Cortex of kidney (tissue), 1 donor: Measurements from ENCODE around the gene PACSIN3.
"Not testable (repeated sequence)": the region's sequence is repeated elsewhere in the genome, so short reads cannot be mapped to it uniquely, and the experiment has no call there.

Source experiments
- DNase-seq: peaks from one replicate; lab custom pipeline; 2025; lab: John Stamatoyannopoulos, UW

PACSIN3 gene

DNA sequence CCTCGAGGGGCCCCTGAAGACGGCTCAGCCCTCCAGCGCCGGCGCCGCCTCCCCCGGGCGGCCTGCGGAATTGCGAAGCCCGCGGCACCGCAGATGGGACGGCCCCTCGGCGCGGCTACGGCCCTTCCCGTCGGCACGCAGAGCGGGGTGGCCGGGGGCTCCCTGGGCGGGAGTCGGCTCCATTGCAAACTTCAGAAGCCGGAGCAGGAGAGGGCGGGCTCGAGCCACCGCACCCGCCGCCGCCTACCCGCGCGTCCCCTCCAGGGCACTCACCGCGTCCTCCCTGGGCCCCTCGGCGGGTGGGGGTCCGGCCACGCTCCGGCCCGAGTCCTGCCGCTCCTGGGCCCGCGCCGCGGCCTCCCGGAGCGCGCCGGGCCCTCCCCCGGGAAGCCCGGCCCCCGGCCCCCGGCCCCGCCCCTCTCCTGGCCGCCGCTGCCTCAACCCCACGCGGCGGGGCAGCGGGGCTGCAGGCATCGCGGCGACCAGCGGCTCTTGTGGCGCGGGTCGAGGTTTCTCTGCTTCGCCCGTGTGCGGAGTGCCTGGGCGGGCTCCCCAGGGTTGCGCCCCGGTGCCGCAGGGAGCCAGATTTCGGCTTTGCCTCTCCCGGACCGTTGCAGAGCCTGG lies at the start of gene PACSIN3:
TSS of gene PACSIN3 (minus strand) at position 359 of the 624 bp plus-strand sequence. CDS start 3,707 bp downstream, outside the sequence.
- no peak for DNase-seq

DNA sequence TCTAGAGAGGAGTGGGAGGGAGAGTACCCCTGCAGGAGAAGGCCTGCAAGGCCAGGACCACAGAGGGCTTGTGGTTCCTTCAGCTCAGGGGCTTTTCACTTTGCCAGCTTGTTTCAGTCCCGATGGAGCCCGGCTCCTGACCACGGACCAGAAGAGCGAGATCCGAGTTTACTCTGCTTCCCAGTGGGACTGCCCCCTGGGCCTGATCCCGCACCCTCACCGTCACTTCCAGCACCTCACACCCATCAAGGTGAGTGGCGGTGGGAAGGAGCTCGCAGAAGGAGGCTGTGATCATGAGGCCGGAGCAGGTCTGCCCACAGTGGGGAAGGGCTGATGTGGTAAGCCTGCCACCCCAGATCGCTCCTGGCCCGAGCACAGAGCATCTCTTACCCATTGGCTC lies 48.9 kb upstream of the PACSIN3 start:
- no peak for DNase-seq

DNA sequence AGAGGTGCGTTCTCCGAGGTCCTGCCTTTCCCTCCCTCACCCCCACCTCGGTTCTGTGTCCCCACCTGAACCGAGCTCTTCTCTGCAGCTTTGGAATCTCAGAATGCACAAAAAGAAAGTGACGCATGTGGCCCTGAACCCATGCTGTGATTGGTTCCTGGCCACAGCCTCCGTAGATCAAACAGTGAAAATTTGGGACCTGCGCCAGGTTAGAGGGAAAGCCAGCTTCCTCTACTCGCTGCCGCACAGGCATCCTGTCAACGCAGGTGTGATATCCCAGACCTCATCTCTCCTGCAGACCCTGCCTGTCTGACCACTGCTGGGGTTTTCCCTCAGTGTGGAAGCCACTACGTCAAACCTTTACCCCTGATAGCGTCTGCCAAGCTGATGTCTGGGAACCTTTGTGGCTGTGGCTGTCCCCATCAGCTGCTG lies 48.5 kb upstream of the PACSIN3 start:
- DNase-seq: no peak

DNA sequence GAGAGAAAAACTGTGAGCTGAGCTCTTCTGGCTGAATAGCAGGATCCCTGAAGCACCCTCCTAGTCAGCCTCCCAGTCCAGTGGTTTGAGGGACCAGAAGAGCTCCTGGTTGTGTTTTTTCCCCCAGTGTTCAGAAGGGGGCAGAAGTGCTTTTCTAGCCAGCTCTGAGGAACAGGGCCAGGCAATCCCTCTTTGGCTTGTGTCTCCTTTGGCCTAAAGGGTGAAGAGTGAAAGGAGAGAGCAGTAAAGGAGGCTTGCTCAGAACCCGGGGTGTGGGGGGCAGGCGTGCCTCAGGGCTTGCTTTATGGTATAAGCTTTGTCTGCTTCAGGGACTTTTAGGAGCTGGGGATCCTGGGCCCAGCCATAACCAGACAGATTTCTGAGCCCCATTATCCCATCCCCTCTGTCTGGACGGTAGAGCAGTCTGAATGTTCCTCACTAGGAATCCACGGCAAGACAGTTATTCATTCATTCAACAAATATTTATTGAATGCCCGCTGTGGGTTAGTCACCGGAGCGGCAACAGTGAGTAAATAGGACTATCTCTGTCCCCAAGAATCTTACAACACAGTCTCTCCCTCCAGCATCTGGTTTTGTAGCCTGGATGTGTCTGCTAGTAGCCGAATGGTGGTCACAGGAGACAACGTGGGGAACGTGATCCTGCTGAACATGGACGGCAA lies 47.9 kb upstream of the PACSIN3 start:
- DNase-seq: no peak

DNA sequence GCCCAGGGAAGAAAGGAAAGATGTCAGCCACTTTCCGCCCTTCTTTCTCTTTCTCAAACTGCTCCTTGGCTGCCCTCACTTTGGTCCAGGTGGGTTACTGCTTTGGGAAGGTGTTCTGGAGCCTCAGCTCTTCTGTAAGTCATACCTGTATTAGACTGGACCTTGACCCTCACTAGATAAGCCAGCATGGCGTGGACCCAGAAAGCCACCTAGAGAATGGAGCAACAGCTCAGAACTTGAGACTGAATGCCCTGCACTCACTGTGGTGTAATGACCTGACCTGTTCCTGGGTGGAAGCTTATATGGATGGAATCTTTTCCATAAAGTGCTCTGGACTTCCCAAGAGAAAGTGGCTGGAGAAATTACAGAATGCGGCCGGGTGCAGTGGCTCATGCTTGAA lies 46.8 kb upstream of the PACSIN3 start:
- no peak for DNase-seq

DNA sequence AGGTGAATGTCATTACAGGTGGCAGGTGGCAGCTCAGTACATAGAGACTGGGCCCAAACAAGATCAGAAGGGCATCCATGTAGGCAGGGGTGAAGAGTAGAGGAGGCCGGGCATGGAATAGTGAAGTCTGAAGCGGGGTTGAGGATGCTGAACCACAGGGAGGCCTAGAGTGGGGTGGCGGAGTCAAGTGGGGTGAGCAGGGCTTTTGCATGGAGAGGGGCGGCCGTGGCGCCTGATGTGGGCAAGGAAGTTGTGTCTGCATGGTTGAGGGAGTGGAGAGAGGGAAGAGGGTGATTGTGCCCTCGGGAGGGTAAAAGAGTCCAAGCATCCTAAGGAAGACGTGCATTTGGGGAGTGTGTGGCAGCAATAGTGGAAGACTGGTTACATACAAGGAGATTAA lies 42.9 kb upstream of the PACSIN3 start:
- no peak for DNase-seq

DNA sequence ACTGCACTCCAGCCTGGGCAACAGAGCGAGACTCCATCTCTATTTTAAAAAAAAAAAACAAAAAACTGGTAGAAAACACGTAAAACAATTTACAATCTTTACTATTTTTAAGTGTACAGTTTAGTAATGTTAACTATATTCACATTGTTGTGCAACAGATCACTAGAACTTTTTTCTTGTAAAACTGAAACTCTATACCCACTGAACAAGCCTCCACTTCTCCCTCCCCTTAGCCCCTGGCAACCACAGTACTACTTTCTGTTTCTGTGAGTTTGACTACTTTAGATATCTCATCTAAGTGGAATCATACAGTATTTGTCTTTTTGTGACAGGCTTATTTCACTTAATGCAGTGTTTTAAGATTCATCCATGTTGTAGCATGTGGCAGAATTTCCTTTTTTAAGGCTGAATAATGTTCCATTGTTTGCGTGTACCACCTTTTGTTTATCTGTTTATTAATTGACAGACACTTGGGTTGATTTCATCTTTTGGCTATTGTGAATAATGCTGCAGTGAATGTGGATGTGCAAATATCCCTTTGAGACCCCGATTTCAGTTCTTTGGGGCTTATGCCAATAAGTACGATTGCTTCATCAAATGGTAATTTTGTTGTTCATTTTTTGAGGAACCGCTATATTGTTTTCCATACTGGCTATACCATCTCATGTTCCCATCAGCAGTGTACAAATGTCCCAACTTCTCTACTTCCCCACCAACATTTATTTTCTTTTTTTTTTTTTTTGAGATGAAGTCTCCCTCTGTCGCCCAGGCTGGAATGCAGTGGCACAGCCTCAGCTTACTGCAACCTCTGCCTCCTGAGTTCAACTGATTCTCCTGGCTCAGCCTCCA lies 39.5 kb upstream of the PACSIN3 start:
- DNase-seq: no peak

DNA sequence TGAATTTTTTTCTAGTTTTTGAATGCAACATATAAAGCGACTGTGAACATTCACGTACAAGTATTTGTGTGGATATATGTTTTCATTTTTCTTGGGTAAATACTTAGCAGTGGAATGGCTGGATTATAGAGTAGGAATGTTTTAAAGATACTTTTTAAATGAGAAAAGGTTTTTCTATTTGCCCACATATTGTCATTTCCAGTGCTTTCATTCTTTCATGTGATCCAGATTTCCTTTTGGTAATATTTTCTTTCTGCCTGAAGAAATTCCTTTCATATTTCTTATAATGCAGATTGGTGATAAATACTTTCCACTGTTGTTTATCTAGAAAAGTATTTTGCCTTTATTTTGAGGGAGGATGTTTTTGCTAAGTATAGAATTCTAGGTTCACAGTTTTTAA lies 36.5 kb upstream of the PACSIN3 start:
- no peak for DNase-seq

DNA sequence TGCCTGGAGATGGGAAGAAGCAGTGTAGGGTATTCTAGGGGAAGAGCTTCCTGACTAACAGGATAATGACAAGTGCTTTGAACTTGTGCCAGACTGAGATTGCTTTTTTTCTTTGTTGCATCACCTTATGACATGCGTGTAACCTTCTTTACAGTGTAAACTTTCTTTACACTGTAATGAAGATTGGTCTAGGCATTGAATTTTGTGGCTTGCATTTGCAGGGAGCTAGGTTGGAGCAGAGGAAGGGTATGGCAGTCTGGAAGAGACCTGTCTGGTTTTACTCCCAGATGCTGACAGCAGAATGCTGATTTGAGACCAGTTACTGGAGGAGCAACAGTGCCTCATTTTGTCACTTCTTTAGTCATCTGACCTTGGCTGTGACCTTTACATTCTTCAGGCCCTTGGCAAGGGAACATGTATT lies 34.2 kb upstream of the PACSIN3 start:
- DNase-seq: no peak

DNA sequence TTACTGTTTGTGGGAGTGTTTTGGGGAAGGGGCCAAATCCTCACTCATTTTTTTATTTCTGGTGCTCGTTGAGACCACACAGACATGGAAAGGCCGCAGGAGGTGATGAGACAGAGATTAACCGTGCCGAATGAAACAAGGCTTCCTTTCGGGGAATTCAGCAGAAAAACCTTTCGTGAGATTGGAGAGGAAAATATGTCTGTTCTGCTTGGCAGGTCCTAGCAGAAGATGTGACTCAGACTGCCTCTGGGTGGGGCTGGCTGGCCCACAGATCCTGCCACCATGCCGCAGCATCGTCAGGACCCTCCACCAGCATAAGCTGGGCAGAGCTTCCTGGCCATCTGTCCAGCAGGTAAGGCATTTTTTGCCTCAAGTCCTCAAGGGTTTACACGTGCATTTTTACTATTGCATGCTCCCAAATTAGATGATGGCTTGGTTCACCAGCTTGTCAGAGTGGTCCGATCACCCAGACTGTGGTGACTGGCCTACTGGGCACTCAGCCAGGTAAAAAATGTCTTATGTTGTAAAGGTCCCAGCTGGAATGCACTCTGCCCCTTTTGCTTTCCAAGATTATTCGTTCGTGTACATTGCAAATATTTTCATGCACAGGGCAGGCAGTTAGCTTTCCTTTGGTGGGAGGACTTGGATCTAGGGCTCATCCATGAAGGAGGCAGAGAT lies 30.0 kb upstream of the PACSIN3 start:
- no peak for DNase-seq

DNA sequence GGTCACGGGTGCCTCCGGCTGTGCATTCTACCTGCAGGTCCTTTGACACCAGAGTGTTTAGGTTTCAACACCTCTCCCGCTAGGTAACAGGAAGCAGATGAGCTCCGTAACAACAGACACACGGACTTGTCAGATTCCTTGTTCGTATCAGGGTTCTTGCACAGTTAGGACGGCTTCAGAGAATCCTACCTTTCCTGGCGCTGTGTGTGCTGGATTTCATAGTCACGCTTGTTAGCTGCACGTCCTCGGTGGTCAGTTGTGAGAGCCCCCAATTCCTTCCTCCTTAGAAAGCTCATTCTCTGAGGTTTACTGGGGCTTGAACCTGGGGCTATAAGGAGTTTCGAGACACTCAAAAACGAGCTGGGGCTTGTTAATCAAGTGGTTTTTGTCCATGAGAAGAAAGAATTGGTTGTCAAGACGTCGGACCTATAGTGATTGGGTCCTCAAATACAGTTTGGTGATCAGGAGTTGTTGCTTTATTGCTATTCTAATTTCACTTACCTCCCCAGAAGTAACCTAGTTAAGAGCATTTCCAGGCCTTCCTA lies 29.2 kb upstream of the PACSIN3 start:
- DNase-seq: no peak

DNA sequence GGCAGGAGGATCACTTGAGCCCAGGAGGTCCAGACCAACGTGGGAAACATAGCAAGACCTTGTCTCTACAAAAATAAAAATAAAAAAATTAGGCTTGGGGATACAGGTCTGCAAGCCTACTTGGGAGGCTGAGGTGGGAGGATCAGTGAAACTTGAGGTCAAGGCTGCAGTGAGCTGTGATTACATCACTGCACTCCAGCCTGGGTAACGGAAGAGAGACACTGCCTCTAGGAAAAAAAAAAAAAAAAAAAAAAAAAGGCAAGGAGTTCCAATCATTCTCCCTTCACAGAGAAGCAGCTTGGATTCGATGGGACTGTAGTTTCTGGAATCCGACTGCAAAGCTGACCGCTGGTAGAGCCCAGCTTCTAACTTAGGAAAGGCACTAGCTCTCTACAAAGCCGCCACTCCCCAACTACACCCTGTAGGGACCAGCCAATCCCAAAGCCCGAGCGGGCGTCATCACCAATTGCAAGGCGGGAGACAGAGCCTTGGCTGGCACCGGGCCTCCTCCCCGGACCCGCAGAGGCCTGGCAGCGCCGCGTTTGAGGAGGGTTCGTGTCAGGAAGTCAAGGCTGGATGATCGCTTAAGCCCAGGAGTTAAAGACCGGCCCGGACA lies 27.8 kb upstream of the PACSIN3 start:
- DNase-seq: peak; percentile 49

DNA sequence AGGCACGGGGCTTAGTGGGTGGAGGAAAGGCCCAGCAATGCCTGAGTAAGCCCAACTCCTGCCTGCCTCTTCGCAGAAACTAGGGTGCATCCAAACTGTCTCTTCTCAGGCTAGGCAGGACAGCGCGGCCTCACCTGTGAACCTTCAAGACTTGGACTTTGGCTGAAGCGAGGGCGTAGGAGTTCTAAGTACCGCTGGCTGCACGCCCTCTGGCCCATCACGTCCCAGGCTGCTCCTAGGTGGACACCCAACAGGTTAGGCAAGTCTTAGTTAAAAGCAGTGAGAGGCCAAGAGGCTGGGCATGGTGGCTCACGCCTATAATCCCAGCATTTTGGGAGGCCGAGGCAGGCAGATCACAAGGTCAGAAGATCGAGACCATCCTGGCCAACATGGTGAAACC lies 26.7 kb upstream of the PACSIN3 start:
- DNase-seq: no peak

DNA sequence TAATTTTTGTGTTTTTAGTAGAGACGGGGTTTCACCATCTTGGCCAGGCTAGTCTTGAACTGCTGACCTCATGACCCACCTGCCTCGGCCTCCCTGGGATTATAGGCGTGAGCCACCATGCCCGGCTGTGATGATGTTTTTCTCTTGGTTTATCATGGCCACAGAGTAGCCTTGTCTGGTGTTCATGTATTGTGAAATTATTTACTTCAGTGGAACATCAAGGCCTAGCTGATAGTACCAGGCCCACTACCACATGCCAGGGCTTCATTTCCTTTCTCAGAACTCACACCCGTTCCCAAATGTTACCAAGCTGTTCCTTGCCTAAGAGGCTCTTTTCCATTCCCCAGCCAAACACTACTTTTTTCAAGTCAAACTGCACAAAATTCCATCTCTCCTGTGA lies 22.4 kb upstream of the PACSIN3 start:
- DNase-seq: no peak

DNA sequence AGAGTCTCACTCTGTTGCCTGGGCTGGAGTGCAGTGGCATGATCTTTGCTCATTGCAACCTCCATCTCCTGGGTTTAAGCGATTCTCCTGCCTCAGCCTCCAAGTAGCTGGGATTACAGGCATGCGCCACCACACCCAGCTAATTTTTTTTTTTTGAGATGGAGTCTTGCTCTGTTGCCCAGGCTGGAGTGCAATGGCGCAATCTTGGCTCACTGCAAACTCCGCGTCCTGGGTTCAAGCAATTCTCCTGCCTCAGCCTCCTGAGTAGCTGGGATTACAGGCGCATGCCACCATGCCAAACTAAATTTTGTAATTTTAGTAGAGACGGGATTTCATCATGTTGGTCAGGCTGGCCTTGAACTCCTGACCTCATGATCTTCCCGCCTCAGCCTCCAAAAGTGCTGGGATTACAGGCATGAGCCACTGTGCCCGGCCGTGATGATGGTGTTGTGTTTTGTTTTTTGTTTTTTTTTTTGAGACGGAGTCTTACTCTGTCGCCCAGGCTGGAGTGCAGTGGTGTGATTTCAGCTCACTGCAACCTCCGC lies 21.8 kb upstream of the PACSIN3 start:
- not testable (repeated sequence) for DNase-seq

DNA sequence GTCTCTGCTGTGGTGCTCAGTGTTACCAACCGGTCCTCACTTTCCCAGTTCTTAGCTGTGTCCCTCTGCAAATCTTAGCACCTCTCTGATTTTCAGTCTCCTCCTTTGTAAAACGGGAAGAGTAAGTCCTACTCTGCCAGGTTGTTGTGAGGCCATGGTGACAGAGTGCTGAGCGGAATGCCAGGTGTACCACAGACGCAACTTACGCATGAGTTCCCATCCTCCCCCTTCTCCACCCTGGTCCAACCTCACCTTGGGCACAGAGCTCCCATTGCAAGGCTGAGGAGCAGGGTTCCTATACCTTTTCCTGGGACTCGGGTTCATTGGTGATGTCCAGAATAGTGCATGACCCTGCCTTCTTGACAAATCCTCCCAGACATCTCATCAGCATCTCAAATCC lies 21.2 kb upstream of the PACSIN3 start:
- no peak for DNase-seq

DNA sequence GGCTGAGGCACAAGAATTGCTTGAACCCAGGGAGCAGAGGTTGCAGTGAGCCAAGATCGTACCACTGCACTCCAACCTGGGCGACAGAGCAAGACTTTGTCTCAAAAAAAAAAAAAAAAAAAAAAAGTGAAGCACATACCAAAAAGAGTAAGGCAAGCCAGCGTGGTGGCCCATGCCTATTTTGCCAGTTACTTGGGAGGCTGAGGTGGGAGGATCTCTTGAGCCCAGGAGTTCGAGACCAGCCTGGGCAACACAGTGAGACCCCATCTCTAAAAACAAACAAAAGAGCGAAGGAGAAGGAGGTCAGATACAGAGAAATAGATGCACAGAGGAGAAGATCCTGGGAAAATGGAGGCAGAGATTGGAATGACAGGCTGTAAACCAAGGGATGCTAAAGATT lies 20.3 kb upstream of the PACSIN3 start:
- not testable (repeated sequence) for DNase-seq

DNA sequence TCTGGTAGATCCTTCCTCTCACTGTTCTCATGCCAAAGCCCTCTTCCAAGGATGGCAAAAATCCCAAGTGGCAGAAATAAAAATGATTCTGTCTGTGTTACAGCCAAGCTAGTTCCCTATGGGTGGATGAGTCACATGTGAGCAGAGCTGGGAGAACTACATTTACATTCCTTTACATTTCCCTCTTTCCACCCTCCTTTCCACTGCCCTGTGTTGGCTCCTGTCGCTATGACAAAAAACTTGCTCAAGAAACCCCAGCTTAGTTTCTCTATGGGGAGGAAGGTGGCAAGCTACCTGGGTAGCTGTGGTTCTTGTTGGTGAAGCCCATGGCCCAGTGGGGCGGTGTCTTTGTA lies 18.4 kb upstream of the PACSIN3 start:
- no peak for DNase-seq

DNA sequence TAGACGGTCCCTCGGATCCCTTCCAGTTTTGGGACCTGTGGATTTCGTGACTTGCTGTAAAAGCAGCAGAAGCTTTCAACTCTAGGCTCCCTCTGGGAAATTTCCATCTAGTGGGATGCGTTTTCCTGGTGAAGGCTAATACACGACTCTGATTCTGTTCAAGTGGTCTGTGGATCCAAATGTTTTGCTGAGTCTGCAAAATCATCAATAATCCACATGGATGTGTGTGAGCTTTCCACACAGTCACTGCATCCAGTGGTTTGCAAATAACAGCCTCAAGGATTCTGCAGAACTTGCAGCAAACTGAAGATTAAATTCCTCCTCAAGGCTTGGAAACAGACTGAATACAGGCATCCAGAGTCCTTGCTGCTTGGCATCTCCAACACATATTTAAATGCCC lies 16.3 kb upstream of the PACSIN3 start:
- no peak for DNase-seq

DNA sequence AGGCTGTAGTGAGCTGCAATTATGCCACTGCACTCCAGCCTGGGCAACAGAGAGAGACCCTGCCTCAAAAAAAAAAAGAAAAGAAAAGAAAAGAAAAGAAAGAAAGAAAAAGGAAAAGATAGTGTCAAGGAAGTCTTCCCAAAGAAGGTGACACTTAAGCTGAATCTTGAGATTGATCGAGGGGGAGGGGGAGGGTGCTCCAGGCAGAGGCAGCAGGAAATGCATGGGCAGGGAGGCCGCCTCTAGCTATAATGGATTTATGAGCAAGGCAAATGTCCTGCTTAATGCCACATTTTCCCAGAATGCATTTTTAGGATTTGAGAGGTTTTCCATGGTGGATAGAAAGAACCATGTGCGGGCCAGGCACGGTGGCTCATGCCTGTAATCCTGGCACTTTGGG lies 14.8 kb upstream of the PACSIN3 start:
- DNase-seq: no peak

DNA sequence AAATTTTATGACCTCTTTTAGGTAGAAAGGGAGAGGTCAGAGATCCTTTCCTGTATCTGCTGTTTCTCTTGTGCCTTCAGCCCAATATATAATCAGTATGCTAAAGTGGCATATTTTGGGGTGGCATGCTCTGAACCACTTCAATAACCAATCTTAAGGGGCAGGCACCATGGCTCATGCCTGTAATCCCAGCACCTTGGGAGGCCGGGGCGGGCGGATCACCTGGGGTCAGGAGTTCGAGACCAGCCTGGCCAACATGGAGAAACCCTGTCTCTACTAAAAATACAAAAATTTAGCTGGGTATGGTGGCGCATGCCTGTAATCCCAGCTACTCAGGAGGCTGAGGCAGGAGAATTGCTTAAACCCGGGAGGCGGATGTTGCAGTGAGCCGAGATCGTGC lies 11.9 kb upstream of the PACSIN3 start:
- DNase-seq: not testable (repeated sequence)
